ENCODE results near the gene GRK6. TPM values are rescaled to one million over a fixed set of nuclear protein-coding genes. Genes with fewer than 3 reads are reported as not detected.
A peak's percentile ranks its signal among the peaks of the same experiment; 100 is the strongest.

GRK6 gene
- total and polyA plus RNA-seq, 9 of the 15 experiments (the other 6 are each of a cell fraction or from before 2014, with no cell fraction given): 0.63 to 122 (median 44.5) TPM

GRCh38 chr5:177455661-177456590, 29.4 kb downstream of the GRK6 start (continued):
- TF ChIP-seq SIX5 (IDR thresholded peaks at IDR 0.05; ENCODE audit: borderline replicate concordance in 1 of 2, insufficient read depth in 1 of 2, low read depth in 1 of 2, low read length in 2 of 2) (no peak), ZNF589 (CRISPR knock-in tag; IDR thresholded peaks at IDR 0.05; ENCODE audit: low read depth) (no peak), E4F1 (CRISPR knock-in tag; IDR thresholded peaks at IDR 0.05; ENCODE audit: borderline replicate concordance) (no peak), RHOXF2B (CRISPR knock-in tag; conservative IDR thresholded peaks at IDR 0.05) (no peak), CCNT2 (IDR thresholded peaks at IDR 0.05; ENCODE audit: borderline replicate concordance, extremely low read depth, insufficient read length, low read depth, low read length) (no peak), ZNF282 (CRISPR knock-in tag; IDR thresholded peaks at IDR 0.05) (no peak), RCOR1 (IDR thresholded peaks at IDR 0.05; ENCODE audit: borderline replicate concordance in 1 of 2, low read depth in 2 of 2, low read length in 2 of 2) (peak in 1 of 2 experiments; percentile 36; a peak in 1 of 4 replicates), ZNF24 (IDR thresholded peaks at IDR 0.05) (no peak), RB1 (IDR thresholded peaks at IDR 0.05; ENCODE audit: low read depth) (peak; percentile 21), SAFB (IDR thresholded peaks at IDR 0.05; ENCODE audit: borderline replicate concordance, low read depth, low read length) (peak; percentile 81), ETS2 (tag; IDR thresholded peaks at IDR 0.05; ENCODE audit: borderline replicate concordance, poor library complexity, severe bottlenecking) (no peak), NR2C1 (IDR thresholded peaks at IDR 0.05) (no peak), NR2C1 (tag; IDR thresholded peaks at IDR 0.05) (no peak), JUN (IDR thresholded peaks at IDR 0.05; ENCODE audit: borderline replicate concordance, low read depth, low read length) (0 out of 2 replicates have a peak, but pooled peaks have one; percentile 17), JUN (CRISPR knock-in tag; IDR thresholded peaks at IDR 0.05; ENCODE audit: borderline replicate concordance) (no peak), ETV5 (CRISPR knock-in tag; IDR thresholded peaks at IDR 0.05; ENCODE audit: low read depth) (no peak)
- TF ChIP-seq, protein P1, sequence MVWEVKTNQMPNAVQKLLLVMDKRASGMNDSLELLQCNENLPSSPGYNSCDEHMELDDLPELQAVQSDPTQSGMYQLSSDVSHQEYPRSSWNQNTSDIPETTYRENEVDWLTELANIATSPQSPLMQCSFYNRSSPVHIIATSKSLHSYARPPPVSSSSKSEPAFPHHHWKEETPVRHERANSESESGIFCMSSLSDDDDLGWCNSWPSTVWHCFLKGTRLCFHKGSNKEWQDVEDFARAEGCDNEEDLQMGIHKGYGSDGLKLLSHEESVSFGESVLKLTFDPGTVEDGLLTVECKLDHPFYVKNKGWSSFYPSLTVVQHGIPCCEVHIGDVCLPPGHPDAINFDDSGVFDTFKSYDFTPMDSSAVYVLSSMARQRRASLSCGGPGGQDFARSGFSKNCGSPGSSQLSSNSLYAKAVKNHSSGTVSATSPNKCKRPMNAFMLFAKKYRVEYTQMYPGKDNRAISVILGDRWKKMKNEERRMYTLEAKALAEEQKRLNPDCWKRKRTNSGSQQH (CRISPR knock-in tag; IDR thresholded peaks at IDR 0.05): no peak

All from K562 (cell line).